22Rv1 (cell line): ENCODE results near the gene MPHOSPH6.

Source experiments
- H3K27ac ChIP-seq: fragments of 450-650 bp; 2 replicates; pipeline ENCODE4 v1.5.1; 2017
- ZFX ChIP-seq: fragments of 450-650 bp; IDR thresholded peaks from 2 replicates; pipeline ENCODE4 v1.6.1; 2017; ENCODE audit warnings: antibody characterized with exemption, borderline replicate concordance
- TF ChIP-seq, protein P1 (sequence below): fragments of 450-650 bp; IDR thresholded peaks from 2 replicates; pipeline ENCODE4 v1.5.1; 2017; ENCODE audit warnings: mild to moderate bottlenecking

MPHOSPH6 gene

DNA sequence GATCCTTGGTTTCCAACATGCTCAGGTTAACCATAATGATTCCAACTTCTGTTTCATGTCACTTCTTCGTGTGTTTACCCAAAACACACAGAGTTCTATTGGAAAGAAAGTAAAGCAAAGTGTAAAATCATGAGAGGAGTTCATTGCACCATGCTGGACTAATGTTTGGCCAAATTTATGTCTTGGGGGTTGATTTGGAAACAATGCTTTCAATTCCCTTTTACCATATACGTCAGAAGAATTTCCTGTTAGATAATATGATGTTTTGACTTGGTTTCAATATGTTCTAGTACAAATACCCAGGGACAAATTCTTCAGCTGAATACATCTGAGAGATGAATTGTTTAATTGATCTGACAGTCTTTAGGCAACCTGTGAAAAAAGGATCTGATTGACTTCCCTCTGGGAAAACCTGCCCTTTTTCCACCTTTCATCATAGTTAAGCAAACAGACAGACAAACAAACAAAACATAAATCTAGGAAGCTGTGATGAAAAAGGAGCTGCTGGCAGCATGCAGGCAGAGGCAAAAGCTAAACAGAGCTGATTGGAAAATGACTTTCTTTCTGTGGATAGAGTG, 26.0 kb upstream of the MPHOSPH6 start:
- TF ChIP-seq, protein P1, sequence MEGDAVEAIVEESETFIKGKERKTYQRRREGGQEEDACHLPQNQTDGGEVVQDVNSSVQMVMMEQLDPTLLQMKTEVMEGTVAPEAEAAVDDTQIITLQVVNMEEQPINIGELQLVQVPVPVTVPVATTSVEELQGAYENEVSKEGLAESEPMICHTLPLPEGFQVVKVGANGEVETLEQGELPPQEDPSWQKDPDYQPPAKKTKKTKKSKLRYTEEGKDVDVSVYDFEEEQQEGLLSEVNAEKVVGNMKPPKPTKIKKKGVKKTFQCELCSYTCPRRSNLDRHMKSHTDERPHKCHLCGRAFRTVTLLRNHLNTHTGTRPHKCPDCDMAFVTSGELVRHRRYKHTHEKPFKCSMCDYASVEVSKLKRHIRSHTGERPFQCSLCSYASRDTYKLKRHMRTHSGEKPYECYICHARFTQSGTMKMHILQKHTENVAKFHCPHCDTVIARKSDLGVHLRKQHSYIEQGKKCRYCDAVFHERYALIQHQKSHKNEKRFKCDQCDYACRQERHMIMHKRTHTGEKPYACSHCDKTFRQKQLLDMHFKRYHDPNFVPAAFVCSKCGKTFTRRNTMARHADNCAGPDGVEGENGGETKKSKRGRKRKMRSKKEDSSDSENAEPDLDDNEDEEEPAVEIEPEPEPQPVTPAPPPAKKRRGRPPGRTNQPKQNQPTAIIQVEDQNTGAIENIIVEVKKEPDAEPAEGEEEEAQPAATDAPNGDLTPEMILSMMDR = no peak
- no peak for TF ChIP-seq ZFX
- H3K27ac ChIP-seq = no peak overlapping the region

DNA sequence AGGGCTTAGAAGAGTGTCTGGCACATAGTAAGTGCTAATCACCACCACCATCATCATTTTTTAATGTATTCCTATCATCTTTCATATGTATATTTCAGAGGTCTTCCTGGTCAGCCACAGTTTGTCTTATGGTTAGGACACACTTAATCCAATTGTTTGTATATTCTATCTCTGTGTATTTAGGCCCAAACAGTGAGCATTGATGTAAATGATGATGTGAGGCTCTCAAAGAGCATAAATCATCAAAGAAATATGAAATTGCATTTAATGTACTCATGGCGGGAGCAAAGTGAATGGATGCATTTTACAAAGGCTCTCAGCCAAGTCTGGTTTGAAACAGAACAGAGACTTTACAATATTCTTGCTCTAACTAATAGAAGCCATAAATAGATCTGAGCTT, 24.1 kb upstream of the MPHOSPH6 start:
- TF ChIP-seq ZFX = no peak
- TF ChIP-seq, protein P1 = no peak
- H3K27ac ChIP-seq = no peak overlapping the region

DNA sequence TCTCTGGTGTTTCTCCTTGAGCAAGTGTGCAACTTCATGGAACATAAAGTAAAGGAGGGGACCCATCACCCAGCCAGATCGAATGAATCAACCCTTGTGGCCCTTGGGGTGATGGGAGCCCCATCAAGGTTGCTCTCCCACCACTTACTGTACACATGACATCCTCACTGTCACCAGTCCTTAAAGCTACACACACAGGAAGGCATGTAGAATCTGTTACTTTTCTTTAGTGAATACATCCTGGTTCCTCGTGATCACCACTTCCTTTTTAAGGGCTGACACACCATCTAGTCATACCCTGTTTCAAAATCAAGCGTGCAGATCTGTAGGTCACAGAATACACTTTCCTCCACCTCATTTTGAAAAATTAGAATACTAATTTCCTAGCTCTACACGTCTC, 22.6 kb upstream of the MPHOSPH6 start:
- no peak overlapping the region for H3K27ac ChIP-seq
- no peak for TF ChIP-seq ZFX
- TF ChIP-seq, protein P1 = no peak

DNA sequence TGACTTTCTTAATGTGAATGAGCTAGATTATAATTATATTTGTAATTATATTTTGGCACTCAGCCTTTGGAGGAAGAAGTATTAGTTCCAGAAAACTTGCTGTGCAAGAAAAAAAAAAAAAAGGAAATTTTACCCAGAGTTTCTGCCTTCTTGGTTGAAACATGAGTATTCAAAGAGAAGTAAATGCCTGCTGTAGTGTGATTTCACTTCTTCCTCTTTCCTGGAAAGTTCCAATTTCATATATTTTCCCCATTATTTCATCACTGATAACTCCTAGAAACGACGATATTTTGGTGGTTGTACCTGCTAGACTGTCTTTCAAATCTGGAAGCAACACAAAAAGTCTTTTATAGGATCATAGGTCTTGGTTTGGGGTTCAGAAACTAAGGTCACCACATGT, 20.4 kb upstream of the MPHOSPH6 start:
- TF ChIP-seq, protein P1 = no peak
- TF ChIP-seq ZFX = no peak

DNA sequence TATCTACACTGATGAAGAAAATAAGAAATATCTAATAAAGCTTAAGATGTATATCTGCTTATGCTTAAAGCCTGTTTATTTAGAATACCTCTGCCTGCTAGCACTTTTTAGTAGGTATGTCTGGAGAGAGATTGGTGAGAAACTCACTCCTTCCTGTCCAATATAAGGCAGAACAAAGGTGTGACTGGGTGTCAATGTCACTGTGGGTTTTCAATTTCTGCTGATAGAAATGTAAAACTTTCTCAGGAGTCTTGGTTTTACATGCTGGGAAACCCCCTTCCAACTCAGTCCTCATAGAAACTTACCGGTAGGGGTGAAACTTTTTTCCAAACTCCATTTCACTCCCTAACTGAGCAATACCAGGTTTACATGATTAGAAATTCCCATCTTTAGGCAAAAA, 17.8 kb upstream of the MPHOSPH6 start:
- no peak overlapping the region for H3K27ac ChIP-seq
- TF ChIP-seq ZFX = no peak
- TF ChIP-seq, protein P1 = no peak

More for the DNA sequence above, 20.4 kb upstream of the MPHOSPH6 start:
- H3K27ac ChIP-seq = no peak overlapping the region

DNA sequence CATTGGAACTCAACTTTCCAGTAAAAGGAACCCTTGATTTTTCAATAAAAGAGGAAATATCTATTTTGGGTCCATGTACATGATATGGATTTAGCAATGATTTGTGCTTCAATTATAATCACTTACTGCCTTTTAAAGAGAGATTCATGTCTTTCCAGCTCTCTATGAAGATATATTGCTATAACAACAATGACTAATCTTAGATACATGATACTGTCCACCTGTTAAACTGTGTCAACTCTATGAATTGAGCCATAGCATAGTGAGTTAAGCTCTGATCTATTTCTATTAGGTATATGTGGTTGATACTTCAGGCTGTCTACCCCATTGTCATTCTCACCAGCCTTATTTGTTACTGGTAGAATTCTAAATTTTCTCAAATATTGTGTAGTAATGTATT, 15.0 kb upstream of the MPHOSPH6 start:
- TF ChIP-seq ZFX = no peak
- TF ChIP-seq, protein P1 = no peak
- H3K27ac ChIP-seq = no peak overlapping the region

DNA sequence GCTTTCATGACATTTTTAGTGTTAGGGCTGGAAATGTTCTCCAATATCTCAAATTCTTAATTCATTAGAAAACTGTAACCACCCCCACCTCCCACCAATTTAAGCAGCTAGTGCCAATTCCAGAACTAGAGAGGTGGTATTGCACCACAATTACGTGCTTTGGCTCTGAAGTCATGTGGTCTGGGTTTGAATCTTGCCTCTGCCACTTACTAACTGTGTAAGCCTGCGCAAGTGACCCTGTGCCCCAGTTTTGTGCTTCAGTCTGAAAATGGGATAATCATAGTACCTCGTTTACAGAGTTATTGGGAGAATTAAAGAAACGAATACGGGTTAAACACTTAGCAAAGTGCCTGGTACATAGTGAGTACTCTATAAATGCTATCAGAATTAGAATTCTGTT, 14.2 kb upstream of the MPHOSPH6 start:
- no peak overlapping the region for H3K27ac ChIP-seq
- TF ChIP-seq ZFX = no peak
- TF ChIP-seq, protein P1 = no peak
